Spleen (tissue), 11 donors: ENCODE data around the gene MAMLD1. TPM values are rescaled to one million over a fixed set of nuclear protein-coding genes. Genes with fewer than 3 reads are reported as not detected.

Experiments used
- DNase-seq: peaks from one replicate; pipeline ENCODE4 v3.0.0-alpha.2; 2020
- H3K27ac ChIP-seq, 8 donors: fragments of 200-600 bp; sonication (generic) in 7 of 8; 1 replicate in 4 of 8; 2 replicates in 4 of 8; pipeline versions ENCODE4 v1.5.0 to v1.8.0; 2016 to 2021; ENCODE audit warnings: inconsistent platforms in 4 of 8, mild to moderate bottlenecking in 4 of 8, moderate library complexity in 1 of 8
- H3K27me3 ChIP-seq, 7 donors: fragments of 200-600 bp; sonication (generic) in 6 of 7; replicated peaks in 1 of 7; 1 replicate in 4 of 7; 2 replicates in 3 of 7; pipeline versions ENCODE4 v1.5.0 to v1.8.0; 2016 to 2021; ENCODE audit warnings: inconsistent platforms in 3 of 7, mild to moderate bottlenecking in 1 of 7
- H3K36me3 ChIP-seq, 6 donors: fragments of 200-600 bp; sonication (generic) in 5 of 6; 1 replicate in 4 of 6; 2 replicates in 2 of 6; pipeline versions ENCODE4 v1.5.0 to v1.8.0; 2016 to 2021; ENCODE audit warnings: inconsistent platforms in 2 of 6
- H3K4me1 ChIP-seq, 6 donors: fragments of 200-600 bp; sonication (generic) in 5 of 6; 1 replicate in 3 of 6; 2 replicates in 3 of 6; pipeline versions ENCODE4 v1.5.0 to v1.8.0; 2016 to 2021; ENCODE audit warnings: inconsistent platforms in 3 of 6
- H3K4me3 ChIP-seq, 8 donors: fragments of 200-600 bp; sonication (generic) in 7 of 8; 1 replicate in 4 of 8; 2 replicates in 4 of 8; pipeline versions ENCODE4 v1.5.0 to v1.8.0; 2016 to 2021; ENCODE audit warnings: inconsistent platforms in 4 of 8, mild to moderate bottlenecking in 4 of 8, moderate library complexity in 2 of 8
- H3K9me3 ChIP-seq, 8 donors: fragments of 200-600 bp; sonication (generic) in 7 of 8; 1 replicate in 4 of 8; 2 replicates in 4 of 8; pipeline versions ENCODE4 v1.5.0 to v1.8.0; 2016 to 2021; ENCODE audit warnings: inconsistent platforms in 4 of 8
- POLR2A ChIP-seq, 3 donors: fragments of 450-650 bp; IDR thresholded peaks; one replicate each; pipeline ENCODE4 v1.5.1; 2017; ENCODE audit warnings: antibody characterized with exemption in 3 of 3, mild to moderate bottlenecking in 1 of 3
- POLR2AphosphoS5 ChIP-seq, 3 donors: sonication (generic); formaldehyde crosslinking; IDR thresholded peaks; one replicate each; pipeline ENCODE4 v1.5.1; 2017; ENCODE audit warnings: antibody characterized with exemption in 3 of 3
- WGBS, 5 donors: extraction: QIAGEN DNeasy Blood & Tissue Kit in 3 of 5; methylation state at CpG; one replicate each; pipeline versions ENCODE4 v1.1.5 to v1.1.7; 2013 to 2018; 5-methylcytosine and 5-hydroxymethylcytosine counted together
- intact Hi-C: fragments of 100-400 bp; cut with DNase I; formaldehyde crosslinking; loops from one replicate; pipeline ENCODE4 v1.15.0; 2023; ENCODE audit warnings: low total_unique reads
- polyA plus RNA-seq, 3 donors: library from polyadenylated mRNA; stranded (reverse); fragments of 200-250 nt; gene quantifications; one replicate each; pipeline ENCODE4 v1.2.1, GENCODE V29; 2013
- total RNA-seq, 7 donors: library from RNA; depleted of rRNA in 3 of 7; stranded (reverse); fragments of >200 nt in 3 of 7; fragmentation: NEBNext Ultra II Directional in 4 of 7; extraction: Animal tissue kit (Norgen Biotek cat#: 25700) in 4 of 7; gene quantifications; one replicate each; pipeline versions ENCODE4 v1.1.0 to v1.2.1, GENCODE V29; 2016 to 2021
- TF ChIP-seq, protein P1 (sequence below), 11 experiments: fragments of 200-600 bp in 7 of 11; fragments of 450-650 bp in 4 of 11; sonication (generic) in 4 of 11; IDR thresholded peaks in 8 of 11; conservative IDR thresholded peaks in 3 of 11; 1 replicate in 7 of 11; 2 replicates in 4 of 11; pipeline versions ENCODE4 v1.4.0 to v1.8.0; 2016 to 2021; ENCODE audit warnings: antibody characterized with exemption in 11 of 11, inconsistent platforms in 4 of 11, mild to moderate bottlenecking in 1 of 11
- donor health status: healthy with polysubstance abuse.
- donor health status: DM: no; HTN: no; CAD: no; lungs with moderate emphysema.
- donor health status: DM: no; HTN: no; CAD: no.
- donor health status: Bipolar disorder and iron deficiency.
- donor health status: healthy.
- donor health status: DM: no; HTN: no; CAD: no.
- donor health status: DM: yes; HTN: yes; CAD: no.

The MAMLD1 gene
- total and polyA plus RNA-seq, 10 donors, result 1.2 to 7.3 (median 3.7) TPM

DNA sequence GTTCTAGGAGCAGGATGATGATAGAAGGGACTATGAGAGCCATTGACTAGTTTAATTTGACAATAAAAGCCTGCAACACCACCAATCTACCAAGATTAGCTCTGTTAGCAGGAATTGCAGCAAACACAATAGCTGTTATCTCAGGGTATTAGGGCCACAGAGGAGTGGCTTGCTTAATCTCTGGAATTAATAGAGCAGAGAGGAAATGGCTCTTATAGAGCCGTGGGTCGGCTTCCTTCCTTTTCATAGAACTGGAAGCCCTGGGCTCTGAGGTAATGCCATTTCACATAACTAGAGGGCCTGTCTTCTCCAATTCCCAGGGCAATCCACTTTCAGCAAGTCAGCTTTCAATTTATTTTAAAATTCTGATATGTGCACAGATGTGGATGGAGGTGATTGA, 83.0 kb downstream of the MAMLD1 start:
- H3K36me3 ChIP-seq, result no peaks in the 10 kb centered on the region
- H3K27ac ChIP-seq, result no peak overlapping the region
- H3K4me3 ChIP-seq, result no peak overlapping the region
- H3K4me1 ChIP-seq, result peaks cover 0 to 17% (median 0%) of the 10 kb centered on the region in 6 donors
- 13 to 52% (median 20%) methylated on average over 2 of the region's 2 CpGs for WGBS, 5 donors
- no peak for TF ChIP-seq POLR2AphosphoS5 (IDR thresholded peaks at IDR 0.05)
- no peak for TF ChIP-seq POLR2A (IDR thresholded peaks at IDR 0.05)
- TF ChIP-seq, protein P1, sequence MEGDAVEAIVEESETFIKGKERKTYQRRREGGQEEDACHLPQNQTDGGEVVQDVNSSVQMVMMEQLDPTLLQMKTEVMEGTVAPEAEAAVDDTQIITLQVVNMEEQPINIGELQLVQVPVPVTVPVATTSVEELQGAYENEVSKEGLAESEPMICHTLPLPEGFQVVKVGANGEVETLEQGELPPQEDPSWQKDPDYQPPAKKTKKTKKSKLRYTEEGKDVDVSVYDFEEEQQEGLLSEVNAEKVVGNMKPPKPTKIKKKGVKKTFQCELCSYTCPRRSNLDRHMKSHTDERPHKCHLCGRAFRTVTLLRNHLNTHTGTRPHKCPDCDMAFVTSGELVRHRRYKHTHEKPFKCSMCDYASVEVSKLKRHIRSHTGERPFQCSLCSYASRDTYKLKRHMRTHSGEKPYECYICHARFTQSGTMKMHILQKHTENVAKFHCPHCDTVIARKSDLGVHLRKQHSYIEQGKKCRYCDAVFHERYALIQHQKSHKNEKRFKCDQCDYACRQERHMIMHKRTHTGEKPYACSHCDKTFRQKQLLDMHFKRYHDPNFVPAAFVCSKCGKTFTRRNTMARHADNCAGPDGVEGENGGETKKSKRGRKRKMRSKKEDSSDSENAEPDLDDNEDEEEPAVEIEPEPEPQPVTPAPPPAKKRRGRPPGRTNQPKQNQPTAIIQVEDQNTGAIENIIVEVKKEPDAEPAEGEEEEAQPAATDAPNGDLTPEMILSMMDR (IDR thresholded peaks at IDR 0.05 in 8 of 11, conservative IDR thresholded peaks at IDR 0.05 in 3 of 11), result peak in 1 of 11 experiments; percentile 12
- DNase-seq, result no peak
- no peaks in the 10 kb centered on the region for H3K27me3 ChIP-seq
- H3K9me3 ChIP-seq, result no peaks in the 10 kb centered on the region
- intact Hi-C loops, result no loop called here

DNA sequence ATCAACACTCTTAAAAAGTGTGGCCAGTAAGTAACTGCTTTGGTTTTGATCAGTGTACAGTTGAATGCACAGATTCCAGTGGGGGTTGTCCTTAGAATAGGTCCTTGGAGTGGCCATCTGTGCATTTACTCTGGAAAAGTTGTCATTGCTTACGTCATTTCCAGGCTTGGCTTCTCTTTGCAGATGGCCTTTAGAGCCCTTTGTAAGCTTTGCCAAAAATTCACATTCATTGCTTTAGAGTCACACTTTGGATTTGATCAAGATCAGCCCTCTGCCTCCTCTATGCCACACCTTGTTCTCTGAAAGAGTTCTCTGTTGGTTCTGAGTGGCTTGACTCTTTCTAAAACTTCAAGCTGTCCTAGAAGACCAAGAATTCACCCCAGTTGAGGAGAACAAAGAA, 83.9 kb downstream of the MAMLD1 start:
- Histone ChIP-seq H3K27ac (no peak overlapping the region), H3K4me3 (no peak overlapping the region), H3K27me3 (no peaks in the 10 kb centered on the region), H3K4me1 (peaks cover 0 to 17% (median 0%) of the 10 kb centered on the region in 6 donors), H3K9me3 (no peaks in the 10 kb centered on the region), H3K36me3 (no peaks in the 10 kb centered on the region)
- 43 to 71% (median 69%) methylated on average over 1 of the region's 1 CpG for WGBS, 5 donors
- no peak for DNase-seq
- intact Hi-C loops, result no loop called here
- TF ChIP-seq POLR2A (IDR thresholded peaks at IDR 0.05) (no peak), POLR2AphosphoS5 (IDR thresholded peaks at IDR 0.05) (no peak)
- TF ChIP-seq, protein P1 (IDR thresholded peaks at IDR 0.05 in 8 of 11, conservative IDR thresholded peaks at IDR 0.05 in 3 of 11), result no peak

DNA sequence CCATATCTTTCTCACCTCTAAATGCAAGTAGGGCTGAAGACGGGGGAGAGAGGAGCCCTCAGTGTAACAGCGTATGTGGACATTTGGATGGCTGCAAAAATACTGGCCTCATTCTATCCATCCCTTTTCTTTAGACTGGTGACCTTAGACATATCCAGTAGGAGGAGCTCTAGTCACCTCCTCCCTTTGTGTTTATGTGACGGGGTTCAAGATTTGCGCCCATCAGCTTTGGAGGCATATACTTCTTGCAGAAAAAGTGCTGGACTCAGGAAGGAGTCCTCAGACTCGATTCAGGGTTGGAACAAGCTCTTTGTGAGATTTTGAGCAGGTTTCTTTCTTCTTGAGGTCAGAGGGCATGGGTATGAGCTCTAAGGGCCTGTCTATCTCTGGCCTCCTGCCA, 86.2 kb downstream of the MAMLD1 start:
- Histone ChIP-seq H3K4me3 (no peak overlapping the region), H3K9me3 (no peaks in the 10 kb centered on the region), H3K4me1 (peaks cover 0 to 17% (median 0%) of the 10 kb centered on the region in 6 donors), H3K36me3 (no peaks in the 10 kb centered on the region), H3K27ac (no peak overlapping the region), H3K27me3 (no peaks in the 10 kb centered on the region)
- intact Hi-C loops, result no loop called here
- TF ChIP-seq, protein P1 (IDR thresholded peaks at IDR 0.05 in 8 of 11, conservative IDR thresholded peaks at IDR 0.05 in 3 of 11), result no peak
- no peak for TF ChIP-seq POLR2A (IDR thresholded peaks at IDR 0.05)
- TF ChIP-seq POLR2AphosphoS5 (IDR thresholded peaks at IDR 0.05), result no peak
- DNase-seq, result no peak
- 67 to 92% (median 88%) methylated on average over 5 of the region's 5 CpGs for WGBS, 5 donors

DNA sequence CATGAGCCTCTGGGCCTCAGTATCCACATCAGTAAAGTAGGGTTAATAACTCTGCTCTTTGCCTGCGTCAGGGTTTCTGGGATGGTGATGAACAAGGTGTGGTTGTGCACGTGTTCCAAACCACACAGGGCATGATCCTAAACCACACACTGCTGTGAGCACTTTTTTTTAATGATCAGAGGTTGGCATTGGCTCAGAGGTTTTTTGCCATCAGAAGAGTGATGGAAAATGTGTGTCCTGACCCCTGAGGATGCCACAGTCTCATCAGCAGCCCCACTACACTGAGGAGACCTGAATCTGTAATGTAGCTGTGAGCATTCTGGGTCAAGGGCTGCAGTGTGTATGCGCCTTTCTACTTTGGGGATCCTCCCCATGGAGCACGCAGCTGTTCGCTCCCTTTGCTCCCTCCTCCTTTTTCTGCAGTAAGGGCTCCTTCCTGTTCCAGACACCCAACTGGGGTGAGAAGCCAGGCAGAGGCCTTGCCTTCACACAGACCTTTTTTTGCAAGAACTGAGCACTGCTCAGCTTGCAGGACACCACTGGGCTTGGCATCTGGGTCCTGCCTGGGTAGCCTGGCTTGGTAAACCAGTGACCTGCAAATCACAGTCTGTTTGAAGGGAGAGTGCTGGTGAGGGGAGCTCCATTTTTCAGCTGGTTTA, 87.5 kb downstream of the MAMLD1 start:
- no peak for DNase-seq
- no peaks in the 10 kb centered on the region for H3K36me3 ChIP-seq
- TF ChIP-seq, protein P1 (IDR thresholded peaks at IDR 0.05 in 8 of 11, conservative IDR thresholded peaks at IDR 0.05 in 3 of 11), result no peak
- no peak for TF ChIP-seq POLR2A (IDR thresholded peaks at IDR 0.05)
- TF ChIP-seq POLR2AphosphoS5 (IDR thresholded peaks at IDR 0.05), result no peak
- H3K4me3 ChIP-seq, result no peak overlapping the region
- WGBS, 5 donors, result 66 to 100% (median 74%) methylated on average over 1 to 5 of the region's 5 CpGs
- H3K27me3 ChIP-seq, result no peaks in the 10 kb centered on the region
- H3K27ac ChIP-seq, result no peak overlapping the region
- peaks cover 0 to 17% (median 0%) of the 10 kb centered on the region in 6 donors for H3K4me1 ChIP-seq
- intact Hi-C loops, result no loop called here
- no peaks in the 10 kb centered on the region for H3K9me3 ChIP-seq
